Fibroblast of villous mesenchyme (primary cell): ENCODE data around the gene CCDC158. TPM values are rescaled to one million over a fixed set of nuclear protein-coding genes. Genes with fewer than 3 reads are reported as not detected.

Source experiments
- DNase-seq: peaks from one replicate; pipeline ENCODE4 v3.0.0-alpha.2; 2010; ENCODE audit warnings: low read depth
- H3K4me3 ChIP-seq: 2 replicates; pipeline ENCODE4 v1.5.1; 2011; ENCODE audit warnings: low read depth, mild to moderate bottlenecking, low read length
- CTCF ChIP-seq: IDR thresholded peaks from 2 replicates; pipeline ENCODE4 v1.5.1; 2012; ENCODE audit warnings: low read depth, mild to moderate bottlenecking, low read length; ENCODE audit not compliant: insufficient read depth
- small RNA-seq: library from RNA; depleted of rRNA; stranded (forward); fragments of <200 nt; gene quantifications from one replicate; pipeline ENCODE3, GENCODE V24; 2012
- total RNA-seq: library from RNA; depleted of rRNA; stranded (reverse); fragments of >200 nt; gene quantifications from 2 replicates; pipeline ENCODE4 v1.2.3, GENCODE V29; 2012

The CCDC158 gene
- total RNA-seq, 1 donor: 0.43 TPM

DNA sequence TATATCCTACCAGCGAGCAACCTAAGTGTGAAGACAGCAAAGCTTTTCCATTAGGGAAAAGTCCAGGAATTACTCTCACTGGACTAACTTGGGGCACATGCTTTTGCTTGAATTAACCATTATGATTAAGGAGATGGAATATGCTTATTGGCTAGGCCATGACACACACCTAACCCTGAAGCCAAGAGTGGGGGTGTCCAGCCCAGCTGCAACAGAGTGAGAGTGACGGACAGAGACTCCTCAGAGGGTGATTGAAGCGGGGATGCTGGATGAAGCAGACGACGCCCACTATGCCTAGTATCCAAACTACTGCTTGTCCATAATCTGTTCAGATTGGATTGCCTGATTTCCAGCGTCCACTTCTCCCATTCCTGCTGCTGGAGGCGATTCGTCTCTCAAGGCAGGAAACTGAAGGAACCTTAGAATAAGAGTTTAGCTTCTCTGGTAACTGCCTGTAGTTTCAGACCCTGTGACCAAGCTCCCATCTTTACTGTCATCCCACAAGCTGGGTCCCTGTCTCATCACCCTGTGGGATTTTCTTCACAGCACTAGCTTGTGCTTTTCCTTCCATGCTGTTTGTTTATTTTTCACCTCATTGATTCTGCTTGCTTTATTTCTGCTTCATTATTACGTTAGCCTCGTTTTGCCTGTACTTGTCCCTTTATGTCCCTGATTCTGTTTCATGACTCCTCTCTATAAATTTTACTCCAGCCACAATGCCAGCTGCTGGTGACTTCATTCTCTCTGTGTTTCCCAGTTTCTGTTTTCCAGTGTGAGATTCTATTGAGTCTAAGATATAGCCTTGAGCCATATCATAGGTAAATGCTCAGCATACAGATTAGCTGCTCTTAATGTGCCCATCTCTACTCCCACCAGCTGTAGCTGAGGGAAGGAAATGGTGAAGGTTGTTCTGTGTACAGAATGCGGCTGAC is 150.4 kb downstream of the CCDC158 start:
- H3K4me3 ChIP-seq: no peak overlapping the region
- TF ChIP-seq CTCF: no peak
- no peak for DNase-seq

- no peak overlapping the region for H3K4me3 ChIP-seq
- DNase-seq: no peak
- TF ChIP-seq CTCF: no peak
Observed at GRCh38 chr4:76267811-76268210, 153.1 kb downstream of the CCDC158 start.

- no peak for DNase-seq
- TF ChIP-seq CTCF: no peak
- H3K4me3 ChIP-seq: no peak overlapping the region
Observed at GRCh38 chr4:76266627-76267026, 154.3 kb downstream of the CCDC158 start.

GRCh38 chr4:76265631-76266218 is 155.2 kb downstream of the CCDC158 start:
- no peak for DNase-seq
- no peak overlapping the region for H3K4me3 ChIP-seq
- no peak for TF ChIP-seq CTCF

Small RNA genes within 50 kb of the gene (small RNA-seq; reads per million reads assigned to genes)
- gene RF00278: not detected
- gene RNU6-1000P: not detected

Other genes starting within 250 kb of the CCDC158 start
- gene SCARB2, start 207.3 kb downstream of the CCDC158 start, total RNA-seq: 144 and 181 TPM in 2 replicates
- 0.32 and 0.86 TPM in 2 replicates for gene FAM47E, start 169.4 kb downstream of the CCDC158 start, total RNA-seq
- gene STBD1, start 114.4 kb downstream of the CCDC158 start, total RNA-seq: 5.8 and 6.9 TPM in 2 replicates
- gene SHROOM3, start 14.1 kb upstream of the CCDC158 start, total RNA-seq: 27.6 and 40.9 TPM in 2 replicates